SK-MEL-5 (cell line): Measurements from ENCODE around the gene UPK3BL1. TPM values are rescaled to one million over a fixed set of nuclear protein-coding genes. Genes with fewer than 3 reads are reported as not detected.
"Not testable (repeated sequence)": the region's sequence is repeated elsewhere in the genome, so short reads cannot be mapped to it uniquely, and the experiment has no call there.

Experiments used
- DNase-seq: peaks from one replicate; pipeline ENCODE4 v3.0.0-alpha.2; 2016; ENCODE audit warnings: low read depth, low spot score
- in situ Hi-C: cut with HindIII; loops from 2 replicates; pipeline ENCODE4 v1.10.0; 2016; ENCODE audit warnings: low sequenced_read_pairs, high pct_unique_total_duplicates, low pct_unique_long_range_greater_than_20kb
- polyA plus RNA-seq, 2 experiments: library from polyadenylated mRNA; depleted of rRNA; stranded (reverse); fragments of >200 nt; gene quantifications; 2 replicates each; pipeline ENCODE4 v1.2.3, GENCODE V29; 2015
- total RNA-seq: library from RNA; depleted of rRNA; stranded (reverse); fragments of >200 nt; shearing (Covaris generic); gene quantifications from 2 replicates; pipeline ENCODE4 v1.2.3, GENCODE V29; 2014; rRNA removed

Gene UPK3BL1
- total RNA-seq: 5.6 and 7.8 TPM in 2 replicates
- polyA plus RNA-seq (2015; cell fraction: cytosol; rRNA removed): 8.2 and 11.3 TPM in 2 replicates
- polyA plus RNA-seq (2015; cell fraction: nucleus; rRNA removed): 98.9 and 108 TPM in 2 replicates

GRCh38 chr7:102642691-102643090 is at the start of gene UPK3BL1:
TSS of gene UPK3BL1 (minus strand) at chr7:102642791. CDS start at chr7:102642741, 50 bp downstream.
- in situ Hi-C loops, DNase-seq: not testable (repeated sequence)

DNA sequence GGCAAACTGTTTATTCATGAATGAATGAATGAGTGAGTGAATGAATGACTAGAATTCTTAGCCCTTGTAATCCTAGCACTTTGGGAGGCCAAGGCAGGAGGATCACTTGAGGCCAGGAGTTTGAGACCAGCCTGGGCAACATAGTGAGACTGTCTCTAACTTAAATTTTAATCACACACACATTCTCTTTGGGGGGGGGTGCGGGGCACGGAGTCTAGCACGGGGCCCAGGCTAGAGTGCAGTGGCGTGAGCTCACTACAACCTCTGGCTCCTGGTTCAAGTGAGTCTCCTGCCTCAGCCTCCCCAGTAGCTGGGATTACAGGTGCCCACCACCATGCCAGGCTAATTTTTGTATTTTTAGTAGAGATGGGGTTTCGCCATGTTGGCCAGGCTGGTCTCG is 48.0 kb upstream of the UPK3BL1 start:
- DNase-seq, in situ Hi-C loops: not testable (repeated sequence)

DNA sequence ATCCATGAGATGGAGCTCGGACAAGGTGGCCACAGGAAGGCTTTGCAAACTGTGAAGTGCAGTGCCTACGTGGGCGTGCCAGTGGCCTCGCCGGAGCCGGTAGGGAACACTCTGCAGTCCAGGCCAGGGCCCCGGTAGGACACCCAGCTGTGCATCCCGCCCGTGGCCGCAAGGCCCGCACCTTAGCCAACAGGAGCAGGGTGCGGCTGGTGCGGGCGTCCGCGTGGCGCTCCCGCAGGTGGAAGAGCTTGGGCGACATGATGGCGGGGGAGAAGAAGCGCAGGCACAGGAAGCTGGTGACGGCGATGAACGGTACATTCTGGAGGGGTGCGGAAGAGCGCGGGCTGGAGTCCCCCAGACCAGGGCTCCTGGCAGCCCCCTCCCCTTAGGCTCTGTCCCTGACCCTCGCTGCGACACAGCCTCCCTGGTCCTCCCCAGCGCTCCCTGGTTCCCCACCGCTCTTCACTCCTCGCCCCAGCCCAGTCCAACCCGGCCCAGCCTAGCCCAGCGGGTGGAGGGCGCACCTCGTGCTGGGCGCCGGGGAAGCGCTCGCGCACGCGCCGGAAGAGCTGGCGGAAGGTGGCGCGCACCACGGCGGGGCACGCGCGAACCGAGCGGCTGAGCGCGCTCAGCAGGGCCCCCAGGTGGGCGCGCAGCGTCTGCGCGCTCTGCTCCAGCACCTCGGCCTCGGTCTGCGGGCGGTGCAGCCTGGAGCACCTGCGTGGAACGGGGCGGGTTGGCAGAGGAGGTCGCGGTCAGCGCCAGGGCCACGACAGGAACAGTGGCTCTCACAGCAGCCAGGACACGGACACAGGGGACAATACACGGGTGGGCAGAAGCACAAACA is 47.1 kb upstream of the UPK3BL1 start:
- in situ Hi-C loops, DNase-seq: not testable (repeated sequence)

- DNase-seq, in situ Hi-C loops: not testable (repeated sequence)
These were observed 45.9 kb upstream of the UPK3BL1 start for GRCh38 chr7:102688299-102689036.

GRCh38 chr7:102682560-102682959 is 40.0 kb upstream of the UPK3BL1 start:
- DNase-seq, in situ Hi-C loops: not testable (repeated sequence)

DNA sequence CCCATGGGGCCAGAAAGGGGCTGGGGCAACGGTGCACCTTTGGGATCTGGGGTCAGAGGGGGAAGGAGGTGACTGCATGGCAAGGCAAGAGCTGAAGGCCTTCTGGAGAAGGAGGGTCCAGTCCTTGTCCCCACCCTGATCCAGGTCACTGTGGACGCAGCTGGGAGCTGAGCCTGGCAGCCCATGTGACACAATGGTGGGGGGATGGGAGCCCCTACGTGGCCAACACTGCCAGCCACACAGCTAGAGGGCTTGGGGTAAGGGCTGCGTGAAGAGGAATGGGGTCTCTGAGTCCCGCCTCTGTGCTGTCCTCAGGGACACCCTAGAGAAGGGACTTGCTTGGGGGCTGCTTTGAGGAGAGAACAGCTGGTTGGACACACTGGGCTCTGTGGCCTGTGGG is 38.2 kb upstream of the UPK3BL1 start:
- DNase-seq, in situ Hi-C loops: not testable (repeated sequence)

GRCh38 chr7:102675545-102675944 is 33.0 kb upstream of the UPK3BL1 start:
- DNase-seq, in situ Hi-C loops: not testable (repeated sequence)

DNA sequence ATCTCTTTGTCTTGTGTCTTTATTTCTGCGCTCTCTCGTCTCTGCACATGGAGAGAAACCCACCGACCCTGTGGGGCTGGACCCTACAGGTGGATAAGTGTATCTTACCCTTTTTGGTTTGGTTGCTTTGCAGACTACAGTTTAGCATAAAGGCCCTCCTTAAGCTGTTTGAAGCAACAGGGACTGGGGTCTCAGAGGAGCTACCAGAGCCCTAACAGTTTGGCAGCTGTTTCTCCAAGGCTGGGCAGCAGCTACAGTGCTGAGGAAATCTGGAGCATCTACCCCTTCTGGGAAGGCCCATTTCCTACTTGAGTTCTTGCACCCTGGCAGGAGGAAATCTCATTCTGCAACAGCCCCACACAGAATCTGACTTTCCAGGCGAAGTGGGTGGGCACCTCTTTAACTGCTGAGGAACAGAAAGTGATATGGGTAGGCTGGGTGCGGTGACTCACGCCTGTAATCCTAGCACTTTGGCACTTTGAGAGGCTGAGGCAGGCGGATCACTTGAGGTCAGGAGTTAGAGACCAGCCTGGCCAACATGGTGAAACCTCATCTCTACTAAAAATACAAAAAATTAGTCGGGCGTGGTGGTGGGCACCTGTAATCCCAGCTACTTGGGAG is 31.0 kb upstream of the UPK3BL1 start:
- in situ Hi-C loops, DNase-seq: not testable (repeated sequence)

DNA sequence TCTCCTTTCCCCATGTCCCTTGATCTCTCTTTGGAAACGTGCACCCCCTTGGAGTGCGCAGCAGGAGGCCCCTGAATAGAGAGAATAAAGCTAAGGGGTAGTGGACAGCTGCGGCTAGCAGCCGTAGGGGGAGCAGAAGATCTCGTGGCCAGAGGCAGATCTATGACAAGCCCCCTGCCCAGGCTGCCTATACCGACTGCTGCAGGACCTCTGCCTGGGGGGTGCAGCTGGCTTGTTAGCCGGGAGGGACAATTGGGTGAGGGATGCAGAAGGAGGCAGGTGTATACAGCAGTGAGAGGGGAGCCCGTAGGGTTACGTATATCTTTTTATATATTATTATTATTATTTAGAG is 29.3 kb upstream of the UPK3BL1 start:
- DNase-seq, in situ Hi-C loops: not testable (repeated sequence)

DNA sequence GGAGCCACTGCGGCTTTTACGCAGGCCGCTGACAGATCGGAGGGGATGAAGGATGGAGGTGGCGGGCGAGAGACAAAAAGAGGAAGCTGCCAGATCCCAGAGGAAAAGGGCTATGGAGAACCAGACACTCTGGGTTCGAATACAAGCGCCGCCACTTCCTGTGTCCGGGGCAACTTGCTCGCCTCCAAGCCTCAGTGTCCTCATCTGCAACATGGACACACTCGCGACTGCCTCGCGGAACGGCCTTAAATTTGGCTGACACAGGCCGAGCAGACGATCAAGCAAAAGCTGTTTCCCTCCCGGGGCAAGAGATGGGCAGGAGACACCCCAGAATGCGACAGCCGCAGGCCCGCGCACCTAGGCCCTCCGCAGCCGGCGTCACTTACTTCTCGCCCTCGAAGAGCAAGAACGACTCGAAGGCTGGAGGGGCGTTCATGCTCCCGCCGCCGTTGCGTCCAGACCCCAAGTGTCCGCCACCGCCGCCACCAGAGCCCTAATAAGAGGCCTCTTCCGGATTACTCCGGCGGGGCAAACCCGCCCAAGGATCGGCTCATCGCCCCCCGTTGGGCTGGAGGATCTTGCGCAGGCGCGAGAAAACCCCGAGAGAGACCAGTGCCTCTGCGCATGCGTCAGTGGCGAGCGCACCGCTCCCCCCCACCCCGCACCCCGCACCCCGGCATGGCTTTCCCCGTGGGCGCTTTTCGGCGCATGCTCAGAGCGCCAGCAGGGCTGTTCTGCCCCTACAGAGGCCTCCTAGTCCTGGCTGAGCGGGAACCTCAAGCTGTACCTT is 28.8 kb upstream of the UPK3BL1 start, which contains the start of gene POLR2J2:
TSS of gene POLR2J2 (minus strand) at position 498 of the 790 bp plus-strand sequence. CDS start at position 436, 62 bp downstream.
- in situ Hi-C loops, DNase-seq: not testable (repeated sequence)

DNA sequence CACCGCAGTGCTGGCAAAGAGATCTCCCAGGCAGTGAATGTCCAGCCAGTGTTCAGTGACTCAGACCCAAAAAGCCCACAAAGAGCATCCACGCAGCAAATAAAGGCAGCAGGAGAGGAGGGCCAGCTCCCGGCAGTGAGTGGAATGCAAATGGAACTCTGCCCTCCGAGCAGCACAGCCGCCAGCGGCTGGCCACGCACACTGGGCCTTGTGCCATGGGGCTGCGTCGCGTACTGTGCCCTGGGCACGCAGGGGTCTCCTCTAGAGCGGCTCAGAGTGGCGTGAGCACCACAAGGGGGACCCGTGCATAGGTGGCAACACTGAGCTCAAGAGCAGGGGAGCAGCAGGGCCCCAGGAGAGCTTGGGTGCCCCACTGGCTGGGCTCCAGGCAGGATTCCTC is 24.9 kb upstream of the UPK3BL1 start:
- in situ Hi-C loops, DNase-seq: not testable (repeated sequence)

GRCh38 chr7:102666850-102667249 is 24.3 kb upstream of the UPK3BL1 start:
- DNase-seq, in situ Hi-C loops: not testable (repeated sequence)

DNA sequence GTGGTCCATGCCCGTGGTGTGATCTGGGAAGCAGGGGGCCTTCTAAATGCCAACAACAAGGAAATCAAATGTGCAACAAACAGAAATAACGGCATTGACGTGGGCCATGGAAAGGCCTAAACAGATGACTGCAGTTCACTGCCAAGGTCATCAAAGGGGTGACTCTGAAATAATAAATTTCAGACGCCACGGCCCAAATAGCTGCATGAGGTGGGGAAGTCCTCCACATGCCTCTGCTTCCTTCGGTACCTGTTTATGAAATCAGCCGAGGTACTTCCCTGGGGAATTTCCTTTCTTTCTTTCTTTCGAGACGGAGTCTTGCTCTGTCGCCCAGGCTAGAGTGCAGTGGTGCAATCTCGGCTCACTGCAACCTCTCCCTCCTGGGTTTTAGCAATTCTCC is 22.2 kb upstream of the UPK3BL1 start:
- in situ Hi-C loops, DNase-seq: not testable (repeated sequence)

GRCh38 chr7:102649924-102650323 is 7.3 kb upstream of the UPK3BL1 start, which contains the start of gene SPDYE2B:
TSS of gene SPDYE2B (plus strand) at chr7:102650319. CDS start at chr7:102652349, 2,030 bp downstream.
- DNase-seq, in situ Hi-C loops: not testable (repeated sequence)

DNA sequence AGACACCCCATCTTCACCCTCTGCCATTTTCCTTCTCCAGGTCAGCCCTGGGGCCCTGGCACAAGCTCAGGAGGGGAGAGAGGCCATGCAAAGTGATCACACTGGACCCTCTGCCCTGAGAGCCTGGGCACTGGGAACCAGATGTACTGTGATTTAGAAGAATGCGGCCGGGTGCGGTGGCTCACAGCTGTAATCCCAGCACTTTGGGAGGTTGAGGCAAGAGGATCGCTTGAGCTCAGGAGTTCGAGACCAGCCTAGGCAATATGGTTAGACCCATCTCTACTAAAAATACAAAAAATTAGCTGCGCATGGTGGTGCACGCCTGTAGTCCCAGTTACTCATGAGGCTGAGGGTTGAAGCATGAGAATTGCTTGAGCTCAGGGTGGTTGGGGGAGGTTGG is 5.2 kb upstream of the UPK3BL1 start:
- in situ Hi-C loops, DNase-seq: not testable (repeated sequence)

DNA sequence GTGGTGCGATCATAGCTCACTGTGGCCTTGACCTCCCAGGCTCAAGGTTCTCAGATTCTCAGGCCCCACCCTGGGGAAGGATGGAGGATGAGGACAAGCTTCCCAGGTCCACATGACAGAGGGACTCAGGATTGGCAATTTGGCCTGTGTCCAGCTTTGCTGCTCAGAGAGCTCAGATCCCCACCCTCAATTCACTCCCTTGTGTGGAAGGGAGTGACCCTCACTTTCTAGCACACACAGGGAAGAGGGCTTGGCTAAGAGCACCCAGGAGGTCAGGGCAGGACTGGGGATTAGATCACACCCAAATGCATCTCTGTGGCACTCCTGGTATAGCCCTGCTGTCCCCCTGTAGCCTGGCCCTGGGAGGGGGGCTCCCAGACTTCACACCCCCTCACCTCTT is 813 bp upstream of the UPK3BL1 start:
- in situ Hi-C loops, DNase-seq: not testable (repeated sequence)

DNA sequence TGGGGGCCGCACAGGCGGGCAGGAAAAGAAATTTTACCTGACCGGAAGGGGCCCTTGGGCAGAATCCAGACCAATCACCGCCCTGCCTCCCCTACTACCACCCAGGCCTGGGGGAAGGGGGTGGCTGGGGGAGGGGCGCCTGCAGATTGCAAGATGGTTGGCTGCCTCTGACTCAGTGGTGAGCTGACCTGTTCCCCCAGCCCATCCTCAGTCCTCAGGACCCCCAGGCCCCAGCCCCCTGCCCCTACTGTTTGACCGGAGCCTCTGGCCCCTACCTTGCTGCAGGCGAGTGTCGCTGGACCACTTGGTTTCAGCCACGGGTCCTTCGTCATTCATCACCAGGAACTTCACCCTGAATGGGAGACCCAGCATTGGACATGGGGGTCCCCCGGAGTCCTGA is 3.7 kb downstream of the UPK3BL1 start:
- in situ Hi-C loops, DNase-seq: not testable (repeated sequence)
